Sigmoid colon (tissue), 4 donors: ENCODE measurements around the gene RNF144A.

Source experiments
- CTCF ChIP-seq, 4 experiments: fragments of 450-650 bp in 3 of 4; fragments of 200-600 bp in 1 of 4; IDR thresholded peaks; one replicate each; pipeline ENCODE4 v1.5.1; 2016 to 2019; ENCODE audit warnings: antibody characterized with exemption in 4 of 4, mild to moderate bottlenecking in 3 of 4, moderate library complexity in 2 of 4
- POLR2AphosphoS5 ChIP-seq, 4 donors: sonication (generic); formaldehyde crosslinking; IDR thresholded peaks; one replicate each; pipeline ENCODE4 v1.6.1; 2017; ENCODE audit warnings: antibody characterized with exemption in 4 of 4

- TF ChIP-seq CTCF (IDR thresholded peaks at IDR 0.05) (no peak), POLR2AphosphoS5 (IDR thresholded peaks at IDR 0.05) (no peak)
Observed at GRCh38 chr2:7033136-7033960, 116.1 kb downstream of the RNF144A start.
